Colonic mucosa (tissue), 4 donors: Measurements from ENCODE around the gene ASTN2. TPM values are rescaled to one million over a fixed set of nuclear protein-coding genes. Genes with fewer than 3 reads are reported as not detected.

Experiments used
- DNase-seq: peaks from one replicate; pipeline ENCODE4 v3.0.0-alpha.2; 2020
- H3K27ac ChIP-seq: fragments of 200-600 bp; one replicate; pipeline ENCODE4 v1.8.0; 2021
- H3K27me3 ChIP-seq: fragments of 200-600 bp; one replicate; pipeline ENCODE4 v1.8.0; 2021
- H3K36me3 ChIP-seq: fragments of 200-600 bp; one replicate; pipeline ENCODE4 v1.8.0; 2021
- H3K4me1 ChIP-seq: fragments of 200-600 bp; one replicate; pipeline ENCODE4 v1.8.0; 2021; ENCODE audit warnings: mild to moderate bottlenecking
- H3K4me3 ChIP-seq: fragments of 200-600 bp; one replicate; pipeline ENCODE4 v1.8.0; 2021
- H3K9ac ChIP-seq, 2 donors: one replicate each; pipeline ENCODE4 v1.7.0; 2013; ENCODE audit warnings: control low read depth in 2 of 2, low read depth in 2 of 2, low read length in 2 of 2
- H3K9me3 ChIP-seq: fragments of 200-600 bp; one replicate; pipeline ENCODE4 v1.8.0; 2021
- CTCF ChIP-seq: fragments of 200-600 bp; IDR thresholded peaks from one replicate; pipeline ENCODE4 v1.8.0; 2022; ENCODE audit warnings: antibody characterized with exemption, mild to moderate bottlenecking
- intact Hi-C: fragments of 100-400 bp; cut with DNase I; formaldehyde crosslinking; loops from one replicate; pipeline ENCODE4 v1.14.1; 2022
- total RNA-seq, 2 donors: library from RNA; stranded (reverse); fragmentation: NEBNext Ultra II Directional in 1 of 2; extraction: Animal tissue kit (Norgen Biotek cat#: 25700) in 1 of 2; gene quantifications; one replicate each; pipeline ENCODE4 v1.2.1, GENCODE V29; 2021
- donor health status: healthy.
- donor health status: DM: no; HTN: no; CAD: no.
- donor health status: DM: no; HTN: no; CAD: no.

ASTN2 gene
- total RNA-seq, 2 donors from 2014 or later = 2.5 to 6.1 TPM

DNA sequence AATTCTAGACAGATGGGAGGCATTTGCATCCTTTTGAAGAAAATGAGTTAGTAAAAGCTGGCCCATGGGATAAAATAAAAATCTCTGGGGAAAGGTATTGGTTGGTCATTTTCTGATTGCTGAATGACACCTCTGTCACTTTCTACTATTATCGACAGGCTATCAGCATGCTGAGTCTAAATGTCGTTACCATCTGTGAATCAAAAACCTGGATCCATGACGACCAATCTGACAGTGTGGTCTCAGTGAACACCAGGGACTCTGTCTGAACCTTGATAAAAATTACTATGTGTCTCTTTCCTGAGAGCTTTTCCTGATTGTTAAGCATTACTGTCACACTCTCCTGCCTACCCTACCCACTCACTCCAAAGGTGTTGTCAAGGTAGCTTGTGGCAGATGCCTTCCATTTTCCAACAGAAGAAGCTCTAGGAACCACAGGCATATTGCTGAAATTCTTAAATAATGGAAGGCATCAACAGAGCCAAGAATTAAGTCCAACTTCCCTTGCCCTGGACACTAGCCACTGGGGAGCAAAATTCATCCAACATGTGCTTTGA lies 12.6 kb upstream of the ASTN2 start:
- TF ChIP-seq CTCF = no peak
- no peaks in the 10 kb centered on the region for H3K9me3 ChIP-seq
- no peaks in the 10 kb centered on the region for H3K27me3 ChIP-seq
- H3K27ac ChIP-seq = no peak overlapping the region
- H3K4me1 ChIP-seq = no peaks in the 10 kb centered on the region
- H3K36me3 ChIP-seq = no peaks in the 10 kb centered on the region
- no peak overlapping the region for H3K4me3 ChIP-seq
- no peak for DNase-seq
- intact Hi-C loops = no loop called here
- no peak overlapping the region for H3K9ac ChIP-seq

DNA sequence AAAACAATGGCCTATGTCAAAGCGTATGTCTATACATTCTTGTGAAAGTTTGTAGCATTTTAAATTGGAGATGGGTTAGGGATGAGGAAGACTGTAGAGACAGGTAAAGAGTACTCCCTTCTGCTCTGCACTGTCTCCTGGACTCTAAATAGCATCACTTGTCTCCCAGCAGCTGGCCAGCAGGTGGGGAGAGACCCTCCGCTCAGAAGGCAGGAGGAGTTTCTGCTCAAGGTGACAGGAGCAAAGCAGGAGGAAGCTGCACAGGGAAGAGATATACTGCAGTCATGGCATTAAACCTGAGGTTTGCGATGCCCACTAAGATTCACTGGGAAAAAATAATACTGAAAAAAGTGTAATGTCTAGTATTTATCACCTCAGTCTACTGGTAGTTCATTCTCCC lies 10.7 kb upstream of the ASTN2 start:
- no peak overlapping the region for H3K9ac ChIP-seq
- no peaks in the 10 kb centered on the region for H3K9me3 ChIP-seq
- no peak overlapping the region for H3K27ac ChIP-seq
- H3K4me1 ChIP-seq = no peaks in the 10 kb centered on the region
- DNase-seq = no peak
- TF ChIP-seq CTCF = no peak
- intact Hi-C loops = no loop called here
- no peaks in the 10 kb centered on the region for H3K27me3 ChIP-seq
- H3K4me3 ChIP-seq = no peak overlapping the region
- H3K36me3 ChIP-seq = no peaks in the 10 kb centered on the region

GRCh38 chr9:117424291-117424690 lies 9.4 kb upstream of the ASTN2 start:
- no peak overlapping the region for H3K4me3 ChIP-seq
- H3K4me1 ChIP-seq = no peaks in the 10 kb centered on the region
- no peak overlapping the region for H3K9ac ChIP-seq
- no peaks in the 10 kb centered on the region for H3K36me3 ChIP-seq
- H3K9me3 ChIP-seq = no peaks in the 10 kb centered on the region
- no peak for TF ChIP-seq CTCF
- H3K27ac ChIP-seq = no peak overlapping the region
- no peak for DNase-seq
- H3K27me3 ChIP-seq = no peaks in the 10 kb centered on the region
- intact Hi-C loops = no loop called here

GRCh38 chr9:117418111-117418510 lies 3.3 kb upstream of the ASTN2 start:
- peaks cover 13% of the 10 kb centered on the region for H3K27me3 ChIP-seq
- H3K4me3 ChIP-seq = no peak overlapping the region
- no peak for DNase-seq
- no peaks in the 10 kb centered on the region for H3K4me1 ChIP-seq
- H3K9ac ChIP-seq = no peak overlapping the region
- intact Hi-C loops = no loop called here
- no peaks in the 10 kb centered on the region for H3K36me3 ChIP-seq
- H3K27ac ChIP-seq = no peak overlapping the region
- no peak for TF ChIP-seq CTCF
- no peaks in the 10 kb centered on the region for H3K9me3 ChIP-seq

DNA sequence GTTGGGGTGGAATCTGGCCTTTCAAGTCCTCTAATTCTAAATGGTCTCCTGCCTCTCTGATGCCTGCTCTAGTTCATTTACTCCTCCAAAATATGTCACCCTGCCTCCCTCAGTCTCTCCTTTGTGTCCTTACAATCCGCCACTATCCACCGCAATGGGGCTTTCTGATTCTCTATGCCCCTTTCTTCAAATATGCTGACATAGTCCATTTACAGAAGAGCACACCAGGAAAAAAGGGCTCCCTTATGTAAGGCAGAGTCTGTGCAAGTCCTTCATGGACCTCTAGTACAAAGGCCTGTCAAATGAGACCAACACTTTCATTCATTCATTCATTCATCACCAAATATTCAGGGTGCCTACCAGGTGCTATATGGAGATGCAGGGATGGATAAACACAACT lies 2.0 kb upstream of the ASTN2 start:
- no peak for DNase-seq
- no peak overlapping the region for H3K9ac ChIP-seq
- intact Hi-C loops = no loop called here
- H3K9me3 ChIP-seq = no peaks in the 10 kb centered on the region
- TF ChIP-seq CTCF = no peak
- no peak overlapping the region for H3K27ac ChIP-seq
- H3K27me3 ChIP-seq = peaks cover 24% of the 10 kb centered on the region
- no peak overlapping the region for H3K4me3 ChIP-seq
- H3K36me3 ChIP-seq = no peaks in the 10 kb centered on the region
- H3K4me1 ChIP-seq = no peaks in the 10 kb centered on the region
